ENCODE data around the gene TRABD2B.
"Not testable (repeated sequence)": the region's sequence is repeated elsewhere in the genome, so short reads cannot be mapped to it uniquely, and the experiment has no call there.

Gene TRABD2B

DNA sequence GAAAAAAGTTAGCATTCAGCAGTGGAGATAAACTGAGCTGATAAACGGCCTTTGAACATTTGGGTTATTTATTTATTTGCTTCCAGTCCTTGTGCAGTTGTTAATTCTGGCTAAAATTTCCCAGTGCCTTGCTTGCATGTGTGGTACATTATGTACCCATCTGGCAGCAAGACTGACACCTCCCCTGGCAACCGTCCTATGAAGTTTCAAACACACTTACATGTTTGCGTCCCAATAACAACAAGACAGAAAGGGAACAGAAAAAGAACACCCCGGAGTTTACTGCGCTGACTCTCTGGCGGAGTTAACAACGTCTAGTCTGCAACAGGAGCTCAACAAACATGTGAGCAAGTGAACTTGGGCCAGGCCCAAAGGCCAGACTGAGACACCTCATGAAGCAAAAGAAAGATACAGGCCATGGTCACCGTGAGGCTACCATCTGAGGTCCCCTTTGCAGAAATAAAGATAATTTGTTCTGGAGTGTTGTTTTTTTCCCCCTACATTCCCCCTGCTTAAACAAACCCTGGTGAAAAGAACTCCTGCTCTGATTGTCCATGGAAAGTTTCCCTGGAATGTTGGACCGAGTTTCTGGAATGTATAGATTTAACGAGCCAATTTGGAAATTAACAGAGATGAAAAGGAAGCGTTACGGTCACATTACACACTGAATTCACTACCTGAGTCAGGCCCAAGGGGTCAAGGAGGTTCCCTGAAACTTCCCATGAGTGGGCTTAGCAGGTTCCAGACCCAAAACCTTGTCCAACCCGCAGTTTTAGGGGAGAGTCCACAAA, 33.4 kb downstream of the TRABD2B start:
- no peak for DNase-seq

DNA sequence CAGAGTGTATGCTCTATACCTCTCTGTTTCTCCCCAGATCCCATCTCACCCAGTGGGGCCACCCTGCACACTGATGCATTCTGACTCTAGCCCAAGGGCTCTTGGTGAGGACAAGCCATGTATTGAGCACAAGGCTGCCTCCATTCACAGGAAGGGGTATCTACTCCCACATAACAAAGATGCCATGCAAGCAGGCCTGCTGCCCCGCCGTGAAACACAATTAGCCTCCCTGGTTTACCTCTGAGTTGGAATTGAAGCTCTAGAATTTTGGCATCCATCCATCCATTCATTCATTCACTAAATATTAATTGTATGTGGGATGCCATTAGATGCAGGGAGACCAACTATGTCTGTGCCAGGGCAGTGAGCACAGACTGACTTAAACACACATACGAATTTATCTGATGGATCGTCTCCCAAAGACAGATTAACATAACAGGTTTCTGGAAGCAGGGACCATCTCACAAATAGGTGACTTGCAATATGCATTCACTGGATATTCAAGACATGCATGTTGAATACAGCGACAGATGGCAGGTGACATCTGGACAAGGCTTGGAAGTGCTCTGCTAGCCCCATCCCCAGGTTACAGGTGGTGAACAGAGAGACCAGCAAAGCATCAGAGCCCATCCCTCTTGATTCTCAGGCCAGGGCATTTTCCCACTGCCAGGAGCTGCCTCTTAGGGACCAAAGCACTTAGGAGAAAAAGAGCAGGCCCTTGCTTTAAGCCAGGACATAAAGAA, 34.3 kb downstream of the TRABD2B start:
- no peak for DNase-seq

DNA sequence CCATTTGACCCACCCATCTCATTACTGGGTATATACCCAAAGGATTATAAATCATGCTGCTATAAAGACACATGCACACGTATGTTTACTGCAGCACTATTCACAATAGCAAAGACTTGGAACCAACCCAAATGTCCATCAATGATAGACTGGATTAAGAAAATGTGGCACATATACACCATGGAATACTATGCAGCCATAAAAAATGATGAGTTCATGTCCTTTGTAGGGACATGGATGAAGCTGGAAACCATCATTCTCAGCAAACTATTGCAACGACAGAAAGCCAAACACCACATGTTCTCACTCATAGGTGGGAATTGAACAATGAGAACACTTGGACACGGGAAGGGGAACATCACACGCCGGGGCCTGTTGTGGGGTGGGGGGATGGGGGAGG, 35.4 kb downstream of the TRABD2B start:
- not testable (repeated sequence) for DNase-seq

DNA sequence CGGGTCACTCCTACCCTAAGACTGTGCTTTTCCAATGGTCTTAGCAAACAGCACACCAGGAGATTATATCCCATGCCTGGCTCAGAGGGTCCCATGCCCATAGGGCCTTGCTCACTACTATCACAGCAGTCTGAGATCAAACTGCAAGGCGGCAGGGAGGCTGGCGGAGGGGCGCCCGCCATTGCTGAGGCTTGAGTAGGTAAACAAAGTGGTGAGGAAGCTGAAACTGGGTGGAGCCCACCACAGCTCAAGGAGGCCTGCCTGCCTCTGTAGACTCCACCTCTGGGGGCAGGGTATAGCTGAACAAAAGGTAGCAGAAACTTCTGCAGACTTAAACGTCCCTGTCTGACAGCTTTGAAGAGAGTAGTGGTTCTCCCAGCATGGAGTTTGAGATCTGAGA, 40.7 kb downstream of the TRABD2B start:
- not testable (repeated sequence) for DNase-seq

DNA sequence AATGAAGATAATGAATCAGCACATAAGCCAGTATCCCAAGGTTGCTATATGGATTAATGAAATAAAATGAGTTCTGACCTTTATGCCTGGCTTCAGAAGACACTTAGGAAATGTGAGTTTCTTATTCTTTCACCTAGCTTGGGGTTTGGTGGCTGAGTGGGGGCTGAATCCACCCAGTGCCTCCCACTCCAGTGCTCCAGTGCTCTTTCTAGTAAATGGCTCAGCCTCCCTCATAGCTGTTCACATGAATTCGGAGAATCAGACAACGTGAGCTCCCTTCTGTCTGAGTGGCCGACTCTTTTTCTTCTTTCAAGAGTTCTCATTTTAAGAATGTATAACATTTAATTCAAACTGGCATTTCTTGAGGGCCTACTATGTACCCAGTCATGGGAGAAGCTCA, 43.5 kb downstream of the TRABD2B start:
- no peak for DNase-seq

DNA sequence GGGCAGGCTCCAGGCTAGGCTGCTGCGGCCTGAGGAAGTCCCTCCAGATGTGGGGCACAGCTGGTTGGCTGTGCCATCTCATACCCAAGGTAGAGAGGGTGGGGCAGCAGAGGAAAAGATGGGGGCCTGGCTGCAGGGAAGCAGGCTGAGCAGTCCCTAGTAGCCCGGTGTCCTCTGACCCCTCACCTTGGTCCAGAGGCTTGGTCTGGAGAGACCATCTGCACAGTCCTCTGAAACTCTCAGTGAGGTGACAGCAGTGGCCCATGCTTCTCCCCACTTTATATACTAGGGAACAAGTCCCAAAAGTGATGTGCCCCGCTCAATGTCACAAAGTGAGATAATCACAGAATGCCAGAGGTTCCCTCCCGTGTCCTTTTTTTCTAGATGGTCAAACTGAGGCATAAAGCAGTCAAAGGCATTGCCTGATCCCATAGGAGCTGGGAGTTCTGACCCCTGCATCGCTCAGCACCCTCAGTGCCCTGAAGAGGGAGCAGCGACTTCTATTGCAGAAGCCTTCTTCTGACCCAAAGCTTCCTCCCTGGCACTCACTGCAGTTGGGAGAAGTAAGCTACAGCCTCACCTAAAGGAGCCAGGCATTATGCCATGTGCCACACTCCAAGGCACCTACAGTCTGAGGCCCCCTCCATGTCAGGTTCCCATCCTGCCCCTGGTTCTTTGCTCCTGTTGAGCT, 45.5 kb downstream of the TRABD2B start:
- no peak for DNase-seq

DNA sequence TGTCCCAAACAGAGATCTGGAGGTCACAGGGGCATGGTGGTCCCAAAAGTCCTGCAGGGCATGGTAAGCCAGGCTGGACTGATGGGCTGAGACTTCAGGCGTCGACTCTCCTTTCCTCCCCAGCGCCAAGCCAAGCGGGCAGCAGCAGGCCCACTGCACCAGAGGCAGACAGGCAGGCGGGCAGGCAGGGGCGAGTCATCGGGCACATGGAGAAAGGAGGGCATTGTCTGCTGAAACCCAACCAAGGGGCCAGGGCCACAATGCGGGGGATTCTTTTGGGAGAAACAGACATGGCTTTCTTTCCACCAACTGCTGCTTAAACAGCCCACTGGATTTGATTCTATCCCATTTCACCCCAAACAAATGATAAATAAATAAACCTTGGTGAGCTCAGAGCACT, 46.2 kb downstream of the TRABD2B start:
- DNase-seq, result no peak

DNA sequence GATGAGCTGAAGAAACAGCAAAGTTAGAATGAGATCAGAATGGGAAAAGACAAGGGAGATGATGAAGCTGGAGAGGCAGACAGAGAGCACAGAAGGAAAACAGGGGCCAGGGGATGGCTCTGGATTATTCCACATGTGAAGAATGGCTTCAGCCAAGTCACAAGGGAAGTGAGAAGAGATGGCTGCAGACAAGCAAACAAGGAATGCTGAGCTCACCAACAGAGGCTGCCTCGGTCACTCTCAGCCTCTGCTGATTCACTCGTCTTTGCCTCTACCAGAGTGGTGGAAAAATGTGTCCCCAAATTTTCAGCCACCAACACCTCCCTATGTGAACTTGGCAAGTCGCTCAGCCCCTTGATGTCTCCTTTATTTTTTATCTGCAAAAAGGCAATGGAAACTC, 46.7 kb downstream of the TRABD2B start:
- no peak for DNase-seq

DNA sequence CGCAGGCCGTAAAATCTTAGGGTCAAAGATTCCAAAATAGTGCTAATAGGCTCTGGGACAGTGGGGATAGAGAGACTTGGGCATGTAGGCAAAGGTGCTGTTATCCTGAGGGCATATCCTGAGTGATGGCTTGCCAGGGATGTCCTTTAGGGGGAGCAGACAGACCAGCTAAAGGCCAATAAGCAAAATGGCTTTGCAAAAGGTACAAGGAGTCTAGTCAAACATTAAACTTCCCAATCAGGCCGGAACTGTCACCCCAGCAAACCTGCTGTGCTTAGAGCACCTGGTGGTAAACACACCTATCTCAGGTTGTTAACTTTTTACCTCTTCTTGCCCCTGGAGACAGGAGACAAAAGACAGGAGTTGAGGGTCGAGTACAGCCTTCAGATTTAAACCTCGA, 49.1 kb downstream of the TRABD2B start:
- DNase-seq, result no peak

DNA sequence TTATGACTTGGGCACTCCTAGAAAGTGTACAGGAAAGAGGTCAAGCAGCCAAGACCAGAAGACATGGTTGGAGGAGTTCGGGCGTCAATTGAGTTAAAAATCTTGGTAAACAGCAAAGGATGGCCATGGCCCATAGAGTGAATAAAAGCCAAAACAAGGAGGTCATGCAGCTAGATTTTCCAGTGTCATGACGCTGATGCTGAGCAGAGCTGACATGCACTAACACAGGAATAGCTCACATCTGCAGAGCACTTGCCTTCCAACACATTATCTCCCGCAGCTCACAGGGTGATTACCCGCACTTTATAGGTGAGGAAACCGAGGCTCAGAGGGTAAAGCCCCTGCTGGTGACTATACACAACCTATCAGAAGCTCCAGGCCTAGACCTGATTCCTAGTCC, 49.7 kb downstream of the TRABD2B start:
- no peak for DNase-seq

DNA sequence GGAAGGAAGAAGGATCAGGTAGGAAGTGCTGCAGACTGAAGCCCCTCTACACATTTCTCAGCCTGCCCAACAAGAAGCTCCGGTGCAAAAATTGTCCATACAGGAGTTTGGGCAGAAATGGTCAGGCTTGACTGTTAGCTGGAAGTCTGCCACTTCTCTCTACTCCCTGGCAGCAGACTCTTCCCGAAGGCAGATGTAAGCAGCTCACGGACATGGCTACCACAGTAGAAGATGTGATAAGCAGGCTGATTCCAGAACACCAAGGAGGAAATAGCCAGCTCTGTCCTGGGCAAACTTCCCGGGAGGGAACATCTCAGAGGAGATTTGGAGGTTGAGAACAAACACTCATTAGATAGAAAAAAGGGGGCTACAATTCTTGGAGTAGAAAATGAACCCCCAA, 52.6 kb downstream of the TRABD2B start:
- DNase-seq, result no peak

DNA sequence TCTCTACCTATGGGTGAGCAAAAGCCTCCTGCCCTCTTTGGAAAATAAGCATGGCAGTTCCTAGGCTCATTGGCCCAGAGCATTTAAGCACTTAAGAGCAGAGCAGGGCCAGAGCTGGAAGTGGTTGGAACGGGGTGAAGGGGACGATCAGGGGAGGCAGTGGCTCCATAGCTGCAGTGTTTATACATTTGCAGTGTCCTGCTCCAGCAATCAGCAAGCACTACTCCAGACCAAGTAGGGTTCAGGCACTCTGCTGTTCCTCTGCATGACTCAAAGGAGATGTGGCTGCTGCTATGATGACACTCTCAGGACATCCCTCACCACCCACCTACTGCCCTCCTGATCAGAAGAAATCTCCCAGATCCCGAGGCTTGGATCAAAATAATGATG, 55.0 kb downstream of the TRABD2B start:
- DNase-seq, result no peak

DNA sequence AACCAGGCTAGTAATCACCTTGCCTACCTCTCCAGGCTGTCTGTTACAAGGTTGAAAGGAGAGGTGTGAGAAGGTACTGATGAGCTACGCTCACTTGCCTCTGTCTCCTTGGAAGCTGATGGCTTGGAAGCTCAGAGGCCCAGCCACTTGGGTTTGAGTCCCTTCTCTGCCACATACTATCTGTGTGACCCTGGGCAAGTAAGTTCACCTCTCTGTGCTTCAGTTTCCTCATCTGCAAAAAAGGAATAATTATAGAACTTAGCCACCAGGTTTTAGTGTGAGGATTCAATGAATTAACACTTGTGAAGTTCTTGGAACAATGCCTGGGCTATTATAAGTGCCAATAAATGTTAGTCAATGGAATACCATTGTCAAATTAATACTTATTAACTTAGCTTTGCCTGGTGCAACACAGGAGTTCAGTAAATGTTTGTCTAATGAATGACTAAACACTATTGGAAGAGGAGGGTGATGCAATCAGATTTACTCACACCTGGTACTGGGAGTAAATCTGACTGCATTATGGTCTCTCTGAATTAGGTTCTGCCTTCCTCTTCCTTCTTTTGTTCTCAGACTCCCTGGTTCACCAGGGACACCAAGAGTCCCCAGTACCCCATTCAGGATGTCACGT, 55.5 kb downstream of the TRABD2B start:
- no peak for DNase-seq

DNA sequence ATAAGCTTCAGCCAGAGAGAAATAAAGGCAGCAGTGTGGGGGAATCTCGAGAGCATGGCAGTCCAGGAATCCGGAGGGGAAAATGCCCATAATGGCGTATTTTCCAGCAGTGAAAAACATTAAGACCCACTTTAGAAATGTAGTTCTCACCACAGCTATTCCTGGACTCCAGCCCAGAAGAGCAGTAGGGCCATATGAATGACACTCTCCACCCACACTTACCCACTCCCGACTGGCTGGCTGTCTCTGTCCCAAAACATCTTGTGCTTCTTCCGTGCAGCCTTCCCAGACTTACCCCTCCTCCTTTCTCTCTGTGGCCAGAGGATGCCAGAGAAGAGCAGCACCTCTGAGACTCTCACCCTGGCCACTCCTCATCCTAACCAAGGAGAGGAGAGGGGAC, 56.4 kb downstream of the TRABD2B start:
- DNase-seq, result no peak

DNA sequence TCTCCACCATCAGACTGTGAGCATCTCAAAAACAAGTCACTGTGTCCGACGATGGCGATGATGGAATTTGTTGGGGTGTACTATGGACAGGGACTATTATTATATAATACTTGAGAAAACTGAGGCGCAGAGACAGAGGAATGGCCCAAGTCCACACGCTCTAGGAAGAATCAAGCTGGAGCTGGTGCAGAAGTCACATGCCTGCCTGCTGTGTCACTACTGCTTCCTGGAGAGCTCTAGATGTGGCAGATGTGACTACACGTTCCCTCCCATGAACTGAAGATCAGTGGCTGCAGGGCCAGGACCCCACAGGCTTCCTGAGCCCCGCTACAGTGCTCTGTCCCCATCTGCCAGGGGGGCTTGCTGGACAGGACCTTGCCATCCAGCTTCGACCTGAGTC, 56.9 kb downstream of the TRABD2B start:
- DNase-seq, result no peak

DNA sequence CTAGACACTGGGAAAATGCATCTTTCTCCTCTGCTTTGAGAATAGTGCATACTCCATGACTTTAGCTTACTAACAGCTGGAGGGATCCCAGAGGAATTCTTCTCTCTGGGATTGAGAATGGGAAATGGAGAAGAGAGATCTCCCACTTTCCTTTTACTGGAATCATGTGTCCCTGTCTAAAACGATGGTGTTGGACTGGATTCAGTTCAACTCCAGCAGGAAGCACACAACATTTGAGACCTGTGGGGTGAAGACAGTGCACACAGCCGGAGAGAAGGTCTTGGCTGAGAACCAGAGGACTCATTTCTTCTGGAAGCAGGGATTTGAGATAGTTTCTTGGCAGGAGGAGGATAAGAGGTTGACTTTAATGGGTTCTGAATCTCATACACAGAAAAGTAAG, 58.7 kb downstream of the TRABD2B start:
- no peak for DNase-seq

DNA sequence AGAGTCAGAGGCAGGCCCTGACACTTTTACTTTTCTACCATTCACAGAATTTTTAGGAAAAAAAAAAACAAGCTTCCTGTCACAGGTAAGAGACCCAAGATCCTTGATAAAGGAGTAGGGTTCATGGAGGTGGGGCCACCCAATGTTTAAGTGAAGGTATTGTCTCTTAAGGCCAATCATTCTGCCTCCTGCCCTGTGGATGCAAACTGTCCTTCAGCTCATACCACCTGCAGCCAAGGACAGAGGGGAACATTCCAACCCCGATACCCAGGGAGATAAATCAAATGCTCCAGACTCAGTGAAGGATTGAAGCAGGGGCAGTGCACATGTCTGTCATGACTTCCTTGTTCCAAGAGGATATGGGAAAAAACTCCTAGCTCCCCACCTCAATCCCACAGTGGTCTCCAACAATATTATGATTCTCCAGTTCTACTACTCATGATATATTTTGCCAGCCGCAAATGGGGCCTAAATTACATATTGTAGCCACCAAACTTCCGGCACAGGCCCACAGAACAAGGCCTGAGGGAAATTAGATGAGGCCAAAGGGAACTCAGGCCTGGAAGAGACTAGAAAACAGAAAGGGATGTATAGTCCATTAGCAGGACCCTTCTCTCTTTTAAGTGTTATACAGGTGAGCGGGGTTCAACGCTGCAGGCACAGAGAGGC, 59.5 kb downstream of the TRABD2B start:
- DNase-seq, result no peak

DNA sequence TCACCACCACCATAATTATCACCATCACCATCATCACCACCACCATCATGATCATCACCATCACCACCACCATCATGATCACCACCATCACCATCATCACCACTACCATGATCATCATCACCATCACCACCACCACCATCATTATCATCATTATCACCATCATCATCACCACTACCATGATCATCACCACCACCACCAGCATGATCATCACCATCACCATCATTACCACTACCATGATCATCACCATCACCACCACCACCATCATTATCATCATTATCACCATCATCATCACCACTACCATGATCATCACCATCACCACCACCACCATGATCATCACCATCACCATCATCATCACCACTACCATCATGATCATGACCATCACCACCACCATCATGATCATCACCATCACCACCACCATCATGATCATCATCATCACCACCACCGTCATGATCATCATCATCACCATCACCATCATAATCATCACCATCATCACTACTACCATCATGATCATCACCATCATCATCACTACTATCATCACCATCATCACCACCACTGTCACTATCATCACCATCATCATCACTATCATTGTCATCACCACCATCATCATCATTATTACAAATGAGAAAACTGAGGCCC, 60.2 kb downstream of the TRABD2B start:
- DNase-seq, result no peak

DNA sequence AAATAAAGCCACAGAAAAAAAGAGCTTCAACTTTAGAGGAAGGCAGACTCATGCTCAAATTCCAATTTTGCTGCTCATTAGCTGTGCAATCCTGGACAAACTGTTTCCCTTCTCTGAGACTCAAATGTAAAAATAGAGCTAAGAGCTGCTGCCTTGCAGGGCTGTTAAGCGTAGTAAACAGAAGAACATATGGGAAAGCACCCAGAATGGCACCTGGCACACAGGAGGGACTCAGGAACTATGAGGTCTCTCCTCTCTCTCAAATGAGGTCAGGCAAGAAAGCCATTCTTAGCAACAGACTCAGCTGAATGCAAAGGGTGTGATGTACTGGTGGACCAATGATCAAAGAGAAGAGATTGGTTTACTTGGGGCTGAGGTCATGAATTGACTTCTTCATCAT, 61.3 kb downstream of the TRABD2B start:
- DNase-seq, result no peak

DNA sequence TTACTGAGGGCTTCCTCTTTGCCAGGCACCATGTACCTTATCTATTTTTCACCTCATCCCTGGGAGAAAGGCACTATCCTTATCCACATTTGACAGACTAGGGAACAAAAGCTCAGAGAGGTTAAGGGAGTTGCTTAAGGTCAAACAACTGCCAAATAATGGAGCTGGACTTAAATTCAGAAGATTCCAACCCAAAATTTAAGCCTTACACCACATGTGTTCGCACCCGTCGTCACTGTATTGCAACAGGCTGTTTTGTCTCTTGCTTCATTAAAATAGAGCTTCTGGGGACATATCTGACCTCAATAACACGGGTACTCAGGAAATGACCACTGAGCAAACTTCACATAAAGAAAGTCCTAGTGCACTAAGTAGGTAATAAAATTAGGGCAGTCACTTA, 62.0 kb downstream of the TRABD2B start:
- DNase-seq, result no peak

DNA sequence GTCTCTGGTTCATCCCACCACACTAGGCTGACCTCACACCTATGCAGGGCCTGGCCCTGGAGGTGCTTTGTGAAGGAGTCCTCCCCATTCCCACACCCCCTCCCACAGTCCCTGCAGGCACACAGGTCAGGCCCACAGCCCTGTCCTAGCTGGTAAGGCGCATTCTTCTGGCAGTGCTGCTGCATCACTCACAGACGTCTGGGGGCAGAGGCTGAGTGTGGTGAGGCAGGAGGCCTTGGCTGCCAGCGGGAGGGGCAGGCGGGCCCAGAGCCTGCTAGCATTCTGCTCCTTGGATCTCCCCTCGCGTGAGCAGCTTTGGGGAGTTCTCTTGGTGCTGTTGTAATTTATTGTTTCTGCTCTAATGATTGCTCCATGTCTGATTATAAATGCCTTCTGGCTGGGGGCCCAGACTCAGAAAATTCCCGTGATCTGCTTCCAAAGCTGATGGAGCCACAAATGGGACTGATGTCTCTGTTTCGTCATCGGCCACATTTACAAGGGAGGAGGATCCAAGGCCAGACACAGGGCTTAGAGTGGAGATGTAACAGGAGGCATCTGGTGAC, 62.9 kb downstream of the TRABD2B start:
- no peak for DNase-seq

DNA sequence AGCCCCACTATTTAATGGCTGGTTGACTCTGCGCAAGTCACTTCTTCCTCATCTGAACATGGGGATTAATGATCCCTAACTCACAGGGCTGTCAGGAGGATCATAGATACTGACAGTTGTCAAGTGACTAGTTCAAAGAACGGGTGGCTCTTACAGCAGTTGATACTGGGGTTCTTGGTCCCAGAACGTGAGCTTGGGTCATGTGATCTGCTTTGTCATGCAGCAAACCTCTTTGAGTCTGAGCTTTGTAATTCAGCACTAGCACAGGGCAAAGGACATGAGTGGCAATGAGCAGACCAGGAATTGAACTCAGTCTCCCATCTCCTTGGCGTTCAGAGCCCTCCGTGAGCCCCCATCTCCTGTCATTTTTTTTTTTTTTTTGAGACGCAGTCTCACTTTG, 64.4 kb downstream of the TRABD2B start:
- DNase-seq, result no peak

Measured in effector CD8-positive, alpha-beta T cell (primary cell).